DND-41 (cell line): ENCODE data around the gene GNRH2.
A peak's percentile ranks its signal among the peaks of the same experiment; 100 is the strongest.

ENCODE experiments used
- ATAC-seq: fragments of 200-7000 bp; cut with Tn5 transposase; 3 replicates; pipeline ENCODE4 v1.9.1; 2021; ENCODE audit warnings: low read depth; ENCODE audit not compliant: insufficient read depth
- DNase-seq: peaks from one replicate; pipeline ENCODE4 v3.0.0-alpha.2; 2020
- H2AFZ ChIP-seq: 2 replicates; pipeline ENCODE4 v1.6.0; 2012; ENCODE audit warnings: low read depth, low read length
- H3K27ac ChIP-seq: 2 replicates; pipeline ENCODE4 v1.5.1; 2012; ENCODE audit warnings: low read length, inconsistent platforms
- H3K27me3 ChIP-seq: fragments of 200-600 bp; sonication (generic); 2 replicates; pipeline ENCODE4 v1.6.0; 2012; ENCODE audit warnings: low read length, mild to moderate bottlenecking, inconsistent platforms; ENCODE audit not compliant: insufficient read depth, poor library complexity
- H3K36me3 ChIP-seq: 2 replicates; pipeline ENCODE4 v1.5.1; 2012; ENCODE audit warnings: low read length, inconsistent platforms; ENCODE audit not compliant: insufficient read depth
- H3K4me1 ChIP-seq: 2 replicates; pipeline ENCODE4 v1.5.1; 2012; ENCODE audit warnings: mild to moderate bottlenecking, low read length; ENCODE audit not compliant: insufficient read depth
- H3K4me2 ChIP-seq: 2 replicates; pipeline ENCODE4 v1.6.0; 2012; ENCODE audit warnings: mild to moderate bottlenecking, moderate library complexity, low read length, inconsistent platforms; ENCODE audit not compliant: insufficient read depth
- H3K4me3 ChIP-seq, 2 experiments: fragments of 200-600 bp in 1 of 2; shearing (Covaris generic) in 1 of 2; 2 replicates each; pipeline ENCODE4 v1.5.1; 2012 to 2016; ENCODE audit warnings: inconsistent platforms in 2 of 2, low read length in 2 of 2, mild to moderate bottlenecking in 2 of 2, low read depth in 1 of 2, moderate library complexity in 1 of 2
- H3K79me2 ChIP-seq: 2 replicates; pipeline ENCODE4 v1.6.0; 2012; ENCODE audit warnings: low read length, inconsistent platforms; ENCODE audit not compliant: insufficient read depth
- H3K9ac ChIP-seq: 2 replicates; pipeline ENCODE4 v1.6.0; 2012; ENCODE audit warnings: low read depth, mild to moderate bottlenecking, inconsistent platforms, low read length, moderate library complexity
- H3K9me3 ChIP-seq: 2 replicates; pipeline ENCODE4 v1.5.1; 2012; ENCODE audit warnings: low read length, moderate library complexity, mild to moderate bottlenecking, inconsistent platforms; ENCODE audit not compliant: insufficient read depth, severe bottlenecking
- H4K20me1 ChIP-seq: 2 replicates; pipeline ENCODE4 v1.6.0; 2012; ENCODE audit warnings: low read length; ENCODE audit not compliant: insufficient read depth
- EZH2 ChIP-seq: IDR thresholded peaks from 3 replicates; pipeline ENCODE4 v1.6.1; 2012; ENCODE audit warnings: borderline replicate concordance, low read depth, mild to moderate bottlenecking, moderate library complexity, low read length, inconsistent platforms; ENCODE audit not compliant: severe bottlenecking
- TF ChIP-seq, protein P1 (sequence below): IDR thresholded peaks from 2 replicates; pipeline ENCODE4 v1.5.1; 2012; ENCODE audit warnings: borderline replicate concordance, low read length, moderate library complexity, mild to moderate bottlenecking; ENCODE audit not compliant: poor library complexity, severe bottlenecking; ENCODE audit errors: extremely low read depth

Gene GNRH2

GRCh38 chr20:3068075-3068474 lies 24.7 kb downstream of the GNRH2 start:
- H3K27ac ChIP-seq = no peak overlapping the region

DNA sequence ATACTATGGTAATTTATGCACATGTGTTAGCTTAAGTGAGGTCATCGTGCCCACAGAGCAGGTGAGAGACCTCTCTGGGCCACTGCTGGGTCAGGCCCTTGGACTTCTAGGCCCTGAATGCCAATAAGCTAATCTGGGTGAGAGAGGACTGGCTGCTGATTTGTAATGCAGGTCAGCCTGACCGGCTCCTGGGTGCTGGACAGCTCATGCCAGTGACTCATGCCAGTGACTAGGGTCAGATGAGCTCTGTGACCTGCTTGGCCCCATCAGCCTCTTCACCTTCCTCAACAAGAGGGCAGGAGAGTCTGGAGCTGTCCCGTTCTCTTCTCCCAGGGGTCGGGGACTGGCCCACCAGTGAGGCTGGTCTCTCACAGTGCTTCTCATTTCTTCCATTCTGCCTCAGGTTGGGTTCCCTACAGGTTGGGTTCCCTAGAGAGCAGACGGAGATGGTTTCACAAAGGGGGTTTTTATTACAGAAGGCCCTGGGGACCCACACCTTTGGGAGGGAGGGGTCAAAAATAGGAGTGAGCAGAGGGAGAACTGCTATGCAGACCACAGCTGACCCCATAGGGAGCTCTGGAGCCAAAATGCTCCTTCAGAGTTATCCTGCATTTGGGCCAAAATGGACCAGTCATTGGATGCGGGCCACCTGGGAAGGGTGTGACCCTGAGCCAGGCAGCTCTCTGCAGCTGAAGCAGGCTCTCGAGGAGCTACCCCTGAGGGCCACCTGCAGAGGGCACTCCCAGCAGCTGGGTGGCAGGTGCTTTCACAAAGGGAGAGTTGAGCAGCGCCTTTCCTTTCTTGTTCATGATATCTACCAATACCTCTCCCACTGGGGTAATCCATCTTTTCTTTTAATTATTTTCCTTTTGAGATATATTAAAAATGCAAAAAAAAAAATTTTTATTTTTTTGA lies 25.8 kb downstream of the GNRH2 start:
- no peaks in the 10 kb centered on the region for H4K20me1 ChIP-seq
- H3K79me2 ChIP-seq = no peaks in the 10 kb centered on the region
- no peak for DNase-seq
- 0 out of 3 replicates have a peak, but pooled peaks have one; percentile 57 for ATAC-seq
- H3K9me3 ChIP-seq = no peaks in the 10 kb centered on the region
- no peaks in the 10 kb centered on the region for H3K36me3 ChIP-seq
- H3K4me1 ChIP-seq = no peaks in the 10 kb centered on the region
- no peak overlapping the region for H3K4me3 ChIP-seq
- H3K9ac ChIP-seq = no peak overlapping the region
- TF ChIP-seq, protein P1, sequence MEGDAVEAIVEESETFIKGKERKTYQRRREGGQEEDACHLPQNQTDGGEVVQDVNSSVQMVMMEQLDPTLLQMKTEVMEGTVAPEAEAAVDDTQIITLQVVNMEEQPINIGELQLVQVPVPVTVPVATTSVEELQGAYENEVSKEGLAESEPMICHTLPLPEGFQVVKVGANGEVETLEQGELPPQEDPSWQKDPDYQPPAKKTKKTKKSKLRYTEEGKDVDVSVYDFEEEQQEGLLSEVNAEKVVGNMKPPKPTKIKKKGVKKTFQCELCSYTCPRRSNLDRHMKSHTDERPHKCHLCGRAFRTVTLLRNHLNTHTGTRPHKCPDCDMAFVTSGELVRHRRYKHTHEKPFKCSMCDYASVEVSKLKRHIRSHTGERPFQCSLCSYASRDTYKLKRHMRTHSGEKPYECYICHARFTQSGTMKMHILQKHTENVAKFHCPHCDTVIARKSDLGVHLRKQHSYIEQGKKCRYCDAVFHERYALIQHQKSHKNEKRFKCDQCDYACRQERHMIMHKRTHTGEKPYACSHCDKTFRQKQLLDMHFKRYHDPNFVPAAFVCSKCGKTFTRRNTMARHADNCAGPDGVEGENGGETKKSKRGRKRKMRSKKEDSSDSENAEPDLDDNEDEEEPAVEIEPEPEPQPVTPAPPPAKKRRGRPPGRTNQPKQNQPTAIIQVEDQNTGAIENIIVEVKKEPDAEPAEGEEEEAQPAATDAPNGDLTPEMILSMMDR = peak; percentile 49
- no peak for TF ChIP-seq EZH2
- no peak overlapping the region for H2AFZ ChIP-seq
- H3K4me2 ChIP-seq = no peak overlapping the region
- H3K27me3 ChIP-seq = no peaks in the 10 kb centered on the region
- H3K27ac ChIP-seq = no peak overlapping the region

More at GRCh38 chr20:3068075-3068474, 24.7 kb downstream of the GNRH2 start:
- no peak overlapping the region for H2AFZ ChIP-seq
- no peaks in the 10 kb centered on the region for H3K4me1 ChIP-seq
- DNase-seq = no peak
- H3K4me2 ChIP-seq = no peak overlapping the region
- no peaks in the 10 kb centered on the region for H3K9me3 ChIP-seq
- H3K4me3 ChIP-seq = no peak overlapping the region
- no peaks in the 10 kb centered on the region for H3K27me3 ChIP-seq
- no peaks in the 10 kb centered on the region for H3K36me3 ChIP-seq
- no peaks in the 10 kb centered on the region for H3K79me2 ChIP-seq
- no peak overlapping the region for H3K9ac ChIP-seq
- no peak for ATAC-seq
- H4K20me1 ChIP-seq = no peaks in the 10 kb centered on the region
- TF ChIP-seq, protein P1 = no peak
- no peak for TF ChIP-seq EZH2

DNA sequence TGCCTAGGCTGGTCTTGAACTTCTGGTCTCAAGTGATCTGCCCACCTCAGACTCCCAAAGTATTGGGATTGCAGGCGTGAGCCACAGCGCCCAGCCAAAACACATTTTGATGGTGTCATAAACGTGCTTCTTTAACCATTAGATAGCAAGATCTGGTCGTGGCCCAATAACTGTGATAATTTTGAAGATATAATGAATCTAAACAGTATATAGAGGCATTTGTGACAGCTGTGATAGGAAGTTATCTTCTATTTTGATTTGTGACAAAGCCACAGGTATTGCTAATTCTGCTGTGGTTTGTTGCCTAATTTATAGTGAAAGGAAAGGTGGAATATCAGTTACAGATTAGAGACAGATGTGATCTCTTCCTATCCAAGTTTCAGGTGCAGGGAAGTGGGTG lies 27.3 kb downstream of the GNRH2 start:
- Histone ChIP-seq H3K4me2 (no peak overlapping the region), H3K4me1 (no peaks in the 10 kb centered on the region), H3K9ac (no peak overlapping the region), H2AFZ (no peak overlapping the region), H3K36me3 (no peaks in the 10 kb centered on the region), H3K79me2 (no peaks in the 10 kb centered on the region), H3K4me3 (no peak overlapping the region), H3K27ac (no peak overlapping the region), H3K27me3 (no peaks in the 10 kb centered on the region), H3K9me3 (no peaks in the 10 kb centered on the region), H4K20me1 (no peaks in the 10 kb centered on the region)
- no peak for ATAC-seq
- no peak for DNase-seq
- TF ChIP-seq, protein P1 = no peak
- TF ChIP-seq EZH2 = no peak

DNA sequence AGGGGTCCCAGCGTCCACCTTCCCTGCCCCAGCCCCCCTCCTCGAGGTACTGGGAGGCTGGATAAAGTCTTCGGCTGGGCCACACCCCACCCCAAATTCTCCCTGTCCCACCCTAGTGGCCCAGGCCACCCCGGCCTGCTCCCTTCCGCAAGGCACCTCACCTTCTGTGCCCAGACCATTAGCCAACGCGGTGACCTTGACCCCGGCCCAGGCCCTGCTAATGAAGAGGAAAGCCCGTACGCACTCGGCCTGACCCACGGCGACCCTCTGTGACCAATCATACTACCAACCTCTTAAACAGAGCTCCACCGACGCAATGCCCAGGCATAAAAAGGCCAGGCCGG lies 27.8 kb downstream of the GNRH2 start:
- no peak overlapping the region for H3K9ac ChIP-seq
- no peak overlapping the region for H2AFZ ChIP-seq
- no peak for DNase-seq

More for the DNA sequence above, 27.8 kb downstream of the GNRH2 start:
- no peaks in the 10 kb centered on the region for H3K9me3 ChIP-seq
- no peaks in the 10 kb centered on the region for H3K79me2 ChIP-seq
- ATAC-seq = no peak
- H3K27me3 ChIP-seq = no peaks in the 10 kb centered on the region
- H3K4me1 ChIP-seq = no peaks in the 10 kb centered on the region
- no peak overlapping the region for H3K4me2 ChIP-seq
- no peaks in the 10 kb centered on the region for H3K36me3 ChIP-seq
- H3K27ac ChIP-seq = no peak overlapping the region
- no peak for TF ChIP-seq EZH2
- TF ChIP-seq, protein P1 = no peak
- H3K4me3 ChIP-seq = no peak overlapping the region
- H4K20me1 ChIP-seq = no peaks in the 10 kb centered on the region
